Vagina (tissue), 2 donors: ENCODE results near the gene GTF2H4. TPM values are rescaled to one million over a fixed set of nuclear protein-coding genes. Genes with fewer than 3 reads are reported as not detected.

Experiments
- DNase-seq, 2 donors: peaks; one replicate each; pipeline ENCODE4 v3.0.0-alpha.2; 2017; ENCODE audit errors: extremely low spot score in 2 of 2
- H3K27ac ChIP-seq: fragments of 200-600 bp; sonication (generic); one replicate; pipeline ENCODE4 v1.5.1; 2019
- H3K27me3 ChIP-seq: fragments of 200-600 bp; sonication (generic); one replicate; pipeline ENCODE4 v1.5.1; 2019
- H3K36me3 ChIP-seq, 2 donors: fragments of 200-600 bp; sonication (generic); one replicate each; pipeline ENCODE4 v1.5.1; 2017 to 2019
- H3K4me1 ChIP-seq: fragments of 200-600 bp; sonication (generic); one replicate; pipeline ENCODE4 v1.5.1; 2019
- H3K4me3 ChIP-seq, 2 donors: fragments of 200-600 bp; sonication (generic); 1 replicate in 1 of 2; 2 replicates in 1 of 2; pipeline ENCODE4 v1.5.1; 2016 to 2019
- H3K9me3 ChIP-seq: fragments of 200-600 bp; sonication (generic); one replicate; pipeline ENCODE4 v1.5.1; 2019
- POLR2A ChIP-seq, 2 donors: fragments of 450-650 bp; IDR thresholded peaks; one replicate each; pipeline ENCODE4 v1.6.1; 2017; ENCODE audit warnings: antibody characterized with exemption in 2 of 2, mild to moderate bottlenecking in 2 of 2, moderate library complexity in 2 of 2
- POLR2AphosphoS5 ChIP-seq, 2 donors: sonication (generic); formaldehyde crosslinking; IDR thresholded peaks; one replicate each; pipeline ENCODE4 v1.9.0; 2017; ENCODE audit warnings: antibody characterized with exemption in 2 of 2, mild to moderate bottlenecking in 2 of 2, low read depth in 1 of 2; ENCODE audit not compliant: insufficient read depth in 1 of 2
- intact Hi-C: fragments of 100-400 bp; cut with DNase I; formaldehyde crosslinking; loops from one replicate; pipeline ENCODE4 v1.15.1; 2023
- total RNA-seq: library from RNA; depleted of rRNA; stranded (reverse); fragments of >200 nt; gene quantifications from one replicate; pipeline ENCODE4 v1.2.3, GENCODE V29; 2016
- TF ChIP-seq, protein P1 (sequence below), 3 experiments: fragments of 450-650 bp in 2 of 3; fragments of 200-600 bp in 1 of 3; sonication (generic) in 1 of 3; IDR thresholded peaks; one replicate each; pipeline ENCODE4 v1.5.1; 2017 to 2019; ENCODE audit warnings: antibody characterized with exemption in 3 of 3, mild to moderate bottlenecking in 2 of 3, moderate library complexity in 2 of 3

Gene GTF2H4
- total RNA-seq, 1 donor from 2014 or later: 16.7 TPM

DNA sequence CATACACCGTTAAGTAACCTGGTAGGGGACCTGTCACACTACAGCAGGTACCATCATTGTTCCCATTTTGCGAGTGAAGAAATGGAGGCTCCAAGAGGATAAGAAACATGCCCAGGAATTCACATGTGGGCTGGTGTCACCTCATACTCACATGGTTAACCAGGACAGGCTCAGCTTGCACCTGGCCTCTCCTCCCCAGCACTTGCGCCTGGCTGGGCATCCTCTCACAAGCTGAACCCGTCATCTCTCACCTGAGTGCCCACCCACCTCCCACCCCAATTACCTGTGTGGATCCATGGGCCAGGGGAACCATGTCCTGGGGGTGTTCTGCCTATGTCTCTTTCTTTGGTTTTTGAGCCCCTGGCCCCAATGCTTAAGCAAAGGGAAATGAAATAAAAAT lies 22.5 kb downstream of the GTF2H4 start:
- H3K4me1 ChIP-seq: no peaks in the 10 kb centered on the region
- H3K9me3 ChIP-seq: no peaks in the 10 kb centered on the region
- H3K4me3 ChIP-seq: no peak overlapping the region
- H3K27ac ChIP-seq: no peak overlapping the region
- intact Hi-C loops: no loop called here
- H3K27me3 ChIP-seq: no peaks in the 10 kb centered on the region
- H3K36me3 ChIP-seq: peaks cover 0 to 12% of the 10 kb centered on the region in 2 donors
- TF ChIP-seq POLR2A (IDR thresholded peaks at IDR 0.05): no peak
- TF ChIP-seq, protein P1, sequence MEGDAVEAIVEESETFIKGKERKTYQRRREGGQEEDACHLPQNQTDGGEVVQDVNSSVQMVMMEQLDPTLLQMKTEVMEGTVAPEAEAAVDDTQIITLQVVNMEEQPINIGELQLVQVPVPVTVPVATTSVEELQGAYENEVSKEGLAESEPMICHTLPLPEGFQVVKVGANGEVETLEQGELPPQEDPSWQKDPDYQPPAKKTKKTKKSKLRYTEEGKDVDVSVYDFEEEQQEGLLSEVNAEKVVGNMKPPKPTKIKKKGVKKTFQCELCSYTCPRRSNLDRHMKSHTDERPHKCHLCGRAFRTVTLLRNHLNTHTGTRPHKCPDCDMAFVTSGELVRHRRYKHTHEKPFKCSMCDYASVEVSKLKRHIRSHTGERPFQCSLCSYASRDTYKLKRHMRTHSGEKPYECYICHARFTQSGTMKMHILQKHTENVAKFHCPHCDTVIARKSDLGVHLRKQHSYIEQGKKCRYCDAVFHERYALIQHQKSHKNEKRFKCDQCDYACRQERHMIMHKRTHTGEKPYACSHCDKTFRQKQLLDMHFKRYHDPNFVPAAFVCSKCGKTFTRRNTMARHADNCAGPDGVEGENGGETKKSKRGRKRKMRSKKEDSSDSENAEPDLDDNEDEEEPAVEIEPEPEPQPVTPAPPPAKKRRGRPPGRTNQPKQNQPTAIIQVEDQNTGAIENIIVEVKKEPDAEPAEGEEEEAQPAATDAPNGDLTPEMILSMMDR (IDR thresholded peaks at IDR 0.05): no peak
- TF ChIP-seq POLR2AphosphoS5 (IDR thresholded peaks at IDR 0.05; ENCODE audit: insufficient read depth in 1 of 2, low read depth in 1 of 2): no peak
- DNase-seq: no peak

DNA sequence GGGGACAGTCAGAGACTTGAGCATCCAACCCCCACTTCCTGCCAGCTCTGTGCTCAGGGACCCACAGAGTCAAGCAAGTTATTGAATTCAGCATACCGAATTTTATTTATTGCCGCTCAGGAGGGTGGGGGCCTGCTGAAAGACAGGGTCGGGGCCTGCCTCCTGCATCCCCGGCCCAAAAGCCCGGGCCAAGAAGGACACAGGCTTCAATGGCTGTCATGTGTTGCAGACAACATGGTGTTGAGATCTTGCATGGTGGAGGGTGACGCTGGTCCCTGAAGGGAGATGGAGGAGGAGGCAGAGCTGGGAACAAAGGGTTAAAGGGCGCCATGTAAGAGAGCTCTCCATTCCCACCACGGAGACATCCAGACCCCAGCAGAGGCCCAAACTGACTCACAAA lies 23.3 kb downstream of the GTF2H4 start:
- Histone ChIP-seq H3K9me3 (no peaks in the 10 kb centered on the region), H3K36me3 (peaks cover 0 to 4% of the 10 kb centered on the region in 2 donors), H3K4me3 (no peak overlapping the region), H3K4me1 (no peaks in the 10 kb centered on the region), H3K27me3 (no peaks in the 10 kb centered on the region), H3K27ac (no peak overlapping the region)
- intact Hi-C loops: no loop called here
- no peak for DNase-seq
- TF ChIP-seq POLR2A (IDR thresholded peaks at IDR 0.05) (no peak), POLR2AphosphoS5 (IDR thresholded peaks at IDR 0.05; ENCODE audit: insufficient read depth in 1 of 2, low read depth in 1 of 2) (no peak)
- TF ChIP-seq, protein P1 (IDR thresholded peaks at IDR 0.05): no peak

DNA sequence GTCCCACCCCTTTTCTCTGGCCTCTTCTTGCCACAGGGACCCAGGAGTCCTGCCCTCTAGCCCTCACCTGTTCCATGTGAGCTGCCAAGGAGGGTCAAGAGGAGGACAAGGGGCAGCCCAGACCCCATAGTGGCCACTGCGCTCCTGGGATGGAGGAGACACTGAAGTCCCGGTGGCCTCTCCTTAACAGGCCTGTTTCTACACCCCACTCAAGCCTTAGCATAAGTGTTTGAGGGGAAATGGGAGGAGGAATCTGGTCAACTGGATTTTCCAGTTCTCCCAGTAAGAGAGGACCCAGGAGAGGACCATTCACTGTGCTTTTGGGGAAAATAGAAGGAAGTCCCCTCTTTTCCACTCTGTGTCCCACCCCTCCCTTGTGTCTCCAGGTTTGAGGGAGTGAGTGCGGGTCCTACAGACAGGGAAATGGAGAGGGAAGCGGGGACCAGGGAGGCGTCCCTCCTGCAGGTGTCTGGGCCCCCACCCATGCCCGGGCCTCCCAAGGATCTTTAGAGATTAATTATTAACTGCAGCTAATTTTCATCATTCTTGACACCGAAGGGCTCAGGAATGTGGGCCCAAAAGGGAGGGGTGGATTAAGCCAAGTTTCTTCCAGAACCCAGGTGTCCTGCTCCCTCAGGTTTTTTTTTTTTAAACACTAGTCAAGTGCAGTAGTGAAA lies 24.1 kb downstream of the GTF2H4 start, which contains the start of gene SFTA2:
Gene SFTA2 (minus strand): TSS at position 202 of the 677 bp plus-strand sequence. CDS start 74 bp downstream, at position 128.
- no peak within 1 kb of the TSS for H3K4me3 ChIP-seq
- intact Hi-C loops: no loop called here
- H3K4me1 ChIP-seq: no peaks in the 10 kb centered on the region
- no peaks in the 10 kb centered on the region for H3K36me3 ChIP-seq
- no peak for DNase-seq
- no peaks in the 10 kb centered on the region for H3K9me3 ChIP-seq
- H3K27ac ChIP-seq: no peak within 1 kb of the TSS
- no peak for TF ChIP-seq POLR2AphosphoS5 (IDR thresholded peaks at IDR 0.05; ENCODE audit: insufficient read depth in 1 of 2, low read depth in 1 of 2)
- no peak for TF ChIP-seq POLR2A (IDR thresholded peaks at IDR 0.05)
- TF ChIP-seq, protein P1 (IDR thresholded peaks at IDR 0.05): no peak
- H3K27me3 ChIP-seq: no peaks in the 10 kb centered on the region

DNA sequence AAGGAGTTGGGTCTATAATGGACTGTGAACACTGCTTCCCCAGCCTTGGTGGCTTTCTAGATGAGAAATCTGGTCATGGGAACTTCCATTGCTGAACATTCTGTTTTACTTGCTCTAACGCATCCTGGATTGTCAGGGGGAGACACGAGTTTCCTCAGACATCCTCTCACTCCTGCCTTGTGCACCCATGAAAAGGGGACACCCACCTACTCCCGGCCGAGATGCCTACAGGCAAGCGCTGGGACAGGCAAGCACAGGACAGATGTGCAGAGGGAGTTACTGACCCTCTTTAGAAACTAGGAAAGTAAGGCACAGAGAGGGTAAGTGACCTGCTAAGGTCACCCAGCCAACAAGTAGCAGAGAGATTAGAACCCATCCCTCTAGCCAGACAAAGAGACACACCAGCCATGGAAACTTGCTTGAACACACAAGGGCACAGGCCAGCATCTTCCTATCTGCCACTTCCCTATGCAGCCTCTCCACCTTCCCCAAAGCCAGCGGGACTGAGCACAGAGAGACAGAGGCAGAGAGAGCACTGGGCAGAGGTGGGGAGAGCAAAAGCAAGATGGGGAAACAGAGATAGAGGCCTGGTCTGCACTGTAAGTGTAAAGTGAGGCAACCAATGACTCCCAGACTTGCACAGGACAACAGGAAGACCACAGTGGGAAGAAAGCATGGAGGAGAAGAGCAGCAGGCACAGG lies 24.8 kb downstream of the GTF2H4 start:
- H3K27ac ChIP-seq: no peak overlapping the region
- TF ChIP-seq, protein P1 (IDR thresholded peaks at IDR 0.05): no peak
- TF ChIP-seq POLR2A (IDR thresholded peaks at IDR 0.05) (no peak), POLR2AphosphoS5 (IDR thresholded peaks at IDR 0.05; ENCODE audit: insufficient read depth in 1 of 2, low read depth in 1 of 2) (no peak)
- no peak for DNase-seq
- H3K4me1 ChIP-seq: peaks cover 1% of the 10 kb centered on the region
- H3K36me3 ChIP-seq: no peaks in the 10 kb centered on the region
- no peaks in the 10 kb centered on the region for H3K9me3 ChIP-seq
- no peaks in the 10 kb centered on the region for H3K27me3 ChIP-seq
- intact Hi-C loops: no loop called here
- no peak overlapping the region for H3K4me3 ChIP-seq

DNA sequence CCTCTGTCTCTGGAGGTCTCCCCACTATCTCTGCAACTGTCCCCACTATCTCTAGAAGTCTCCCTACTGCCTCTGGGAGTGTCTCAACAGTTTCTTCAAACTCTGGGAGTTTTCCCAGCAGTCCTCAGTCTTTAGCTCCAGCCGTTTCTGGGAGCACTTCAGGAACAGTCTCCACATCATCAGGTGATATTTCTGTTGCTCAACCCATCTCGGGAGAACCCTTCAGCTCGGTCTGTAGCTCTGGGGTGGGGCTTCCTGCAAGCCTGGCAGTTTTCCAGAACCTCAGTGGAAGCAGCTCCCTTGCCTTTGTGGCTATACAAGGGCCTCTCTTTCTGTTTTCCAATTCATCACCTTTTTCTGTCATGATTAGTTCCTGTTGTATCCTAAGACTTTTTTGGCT lies 27.0 kb downstream of the GTF2H4 start:
- Histone ChIP-seq H3K27ac (no peak overlapping the region), H3K4me3 (no peak overlapping the region), H3K9me3 (no peaks in the 10 kb centered on the region), H3K27me3 (no peaks in the 10 kb centered on the region), H3K4me1 (peaks cover 19% of the 10 kb centered on the region), H3K36me3 (no peaks in the 10 kb centered on the region)
- no peak for DNase-seq
- intact Hi-C loops: no loop called here
- TF ChIP-seq POLR2A (IDR thresholded peaks at IDR 0.05) (no peak), POLR2AphosphoS5 (IDR thresholded peaks at IDR 0.05; ENCODE audit: insufficient read depth in 1 of 2, low read depth in 1 of 2) (no peak)
